Adipocyte (in vitro differentiated cells): ENCODE measurements around the gene CFAP99.
"Not testable (repeated sequence)": the region's sequence is repeated elsewhere in the genome, so short reads cannot be mapped to it uniquely, and the experiment has no call there.

Experiments
- DNase-seq: peaks from one replicate; pipeline ENCODE4 v3.0.0-alpha.2; 2015; ENCODE audit warnings: low read depth
- H3K27me3 ChIP-seq: replicated peaks from 2 replicates; pipeline ENCODE4 v1.7.0; 2013; ENCODE audit warnings: mild to moderate bottlenecking, low read length, moderate library complexity; ENCODE audit not compliant: control insufficient read depth, insufficient read depth
- H3K36me3 ChIP-seq: 2 replicates; pipeline ENCODE4 v1.7.0; 2013; ENCODE audit warnings: low read length, mild to moderate bottlenecking, moderate library complexity; ENCODE audit not compliant: control insufficient read depth, insufficient read depth, severe bottlenecking
- H3K4me1 ChIP-seq: 2 replicates; pipeline ENCODE4 v1.7.0; 2013; ENCODE audit warnings: mild to moderate bottlenecking, low read length, moderate library complexity; ENCODE audit not compliant: control insufficient read depth, insufficient read depth
- H3K4me3 ChIP-seq: 2 replicates; pipeline ENCODE4 v1.7.0; 2013; ENCODE audit warnings: mild to moderate bottlenecking, low read length, moderate library complexity
- H3K9ac ChIP-seq: 2 replicates; pipeline ENCODE4 v1.7.0; 2013; ENCODE audit warnings: mild to moderate bottlenecking, low read length, moderate library complexity
- H3K9me3 ChIP-seq: 2 replicates; pipeline ENCODE4 v1.7.0; 2013; ENCODE audit warnings: mild to moderate bottlenecking, low read length, moderate library complexity; ENCODE audit not compliant: control insufficient read depth

Gene CFAP99

GRCh38 chr4:2418650-2419571, at the start of gene CFAP99:
TSS of gene CFAP99 (plus strand) at chr4:2418955.
- Histone ChIP-seq H3K4me3 (peak within 1 kb of the TSS; percentile 85), H3K9me3 (no peaks in the 10 kb centered on the region), H3K4me1 (peaks cover 10% of the 10 kb centered on the region), H3K9ac (peak within 1 kb of the TSS; percentile 39), H3K27me3 (peaks cover 40% of the 10 kb centered on the region), H3K36me3 (no peaks in the 10 kb centered on the region)
- DNase-seq, result peak; percentile 97

GRCh38 chr4:2370597-2371320, 48.0 kb upstream of the CFAP99 start:
- H3K4me1 ChIP-seq, result peaks cover 4% of the 10 kb centered on the region
- peaks cover 9% of the 10 kb centered on the region for H3K27me3 ChIP-seq
- H3K36me3 ChIP-seq, result no peaks in the 10 kb centered on the region
- peaks cover 7% of the 10 kb centered on the region for H3K9me3 ChIP-seq
- H3K9ac ChIP-seq, result no peak overlapping the region
- H3K4me3 ChIP-seq, result no peak overlapping the region
- no peak for DNase-seq

- Histone ChIP-seq H3K9ac (no peak overlapping the region), H3K9me3 (peaks cover 7% of the 10 kb centered on the region), H3K4me3 (no peak overlapping the region), H3K4me1 (no peaks in the 10 kb centered on the region), H3K27me3 (peaks cover 9% of the 10 kb centered on the region), H3K36me3 (no peaks in the 10 kb centered on the region)
- no peak for DNase-seq
Observed at GRCh38 chr4:2371765-2372487, 46.8 kb upstream of the CFAP99 start.

- Histone ChIP-seq H3K9ac (no peak overlapping the region), H3K36me3 (no peaks in the 10 kb centered on the region), H3K9me3 (peaks cover 7% of the 10 kb centered on the region), H3K27me3 (peaks cover 9% of the 10 kb centered on the region), H3K4me3 (no peak overlapping the region), H3K4me1 (no peaks in the 10 kb centered on the region)
- DNase-seq, result no peak
Observed at GRCh38 chr4:2372488-2373030, 46.2 kb upstream of the CFAP99 start.

GRCh38 chr4:2373532-2373931, 45.2 kb upstream of the CFAP99 start:
- Histone ChIP-seq H3K36me3 (no peaks in the 10 kb centered on the region), H3K4me3 (no peak overlapping the region), H3K9me3 (peaks cover 6% of the 10 kb centered on the region), H3K9ac (no peak overlapping the region), H3K4me1 (no peaks in the 10 kb centered on the region), H3K27me3 (peaks cover 9% of the 10 kb centered on the region)
- DNase-seq, result no peak

- H3K4me1 ChIP-seq, result no peaks in the 10 kb centered on the region
- H3K9ac ChIP-seq, result no peak overlapping the region
- no peak overlapping the region for H3K4me3 ChIP-seq
- H3K36me3 ChIP-seq, result no peaks in the 10 kb centered on the region
- no peaks in the 10 kb centered on the region for H3K9me3 ChIP-seq
- H3K27me3 ChIP-seq, result peaks cover 9% of the 10 kb centered on the region
- DNase-seq, result no peak
Observed at GRCh38 chr4:2375427-2375826, 43.3 kb upstream of the CFAP99 start.

GRCh38 chr4:2377241-2377640, 41.5 kb upstream of the CFAP99 start:
- Histone ChIP-seq H3K36me3 (no peaks in the 10 kb centered on the region), H3K4me3 (no peak overlapping the region), H3K4me1 (no peaks in the 10 kb centered on the region), H3K27me3 (peaks cover 9% of the 10 kb centered on the region), H3K9ac (no peak overlapping the region), H3K9me3 (no peaks in the 10 kb centered on the region)
- no peak for DNase-seq

- H3K9ac ChIP-seq, result no peak overlapping the region
- H3K27me3 ChIP-seq, result peaks cover 9% of the 10 kb centered on the region
- no peaks in the 10 kb centered on the region for H3K36me3 ChIP-seq
- H3K4me1 ChIP-seq, result no peaks in the 10 kb centered on the region
- H3K4me3 ChIP-seq, result no peak overlapping the region
- H3K9me3 ChIP-seq, result no peaks in the 10 kb centered on the region
- no peak for DNase-seq
Observed at GRCh38 chr4:2378401-2378800, 40.4 kb upstream of the CFAP99 start.

GRCh38 chr4:2378898-2379297, 39.9 kb upstream of the CFAP99 start:
- no peak overlapping the region for H3K9ac ChIP-seq
- no peaks in the 10 kb centered on the region for H3K9me3 ChIP-seq
- H3K4me1 ChIP-seq, result no peaks in the 10 kb centered on the region
- H3K36me3 ChIP-seq, result no peaks in the 10 kb centered on the region
- H3K4me3 ChIP-seq, result no peak overlapping the region
- peaks cover 5% of the 10 kb centered on the region for H3K27me3 ChIP-seq
- DNase-seq, result no peak

- H3K9ac ChIP-seq, H3K4me3 ChIP-seq, H3K36me3 ChIP-seq, H3K9me3 ChIP-seq, H3K27me3 ChIP-seq, H3K4me1 ChIP-seq, DNase-seq: not testable (repeated sequence)
Observed at GRCh38 chr4:2380589-2380988, 38.2 kb upstream of the CFAP99 start.

- not testable (repeated sequence) for H3K9ac ChIP-seq, H3K4me1 ChIP-seq, H3K4me3 ChIP-seq, DNase-seq, H3K9me3 ChIP-seq, H3K36me3 ChIP-seq, H3K27me3 ChIP-seq
Observed at GRCh38 chr4:2382769-2383202, 36.0 kb upstream of the CFAP99 start.
